Measurements from ENCODE around the gene TELO2. TPM values are rescaled to one million over a fixed set of nuclear protein-coding genes. Genes with fewer than 3 reads are reported as not detected.

The TELO2 gene
- total and polyA plus RNA-seq, 4 donors: 12.9 to 19.3 (median 16.2) TPM

GRCh38 chr16:1546430-1546829 is 53.3 kb downstream of the TELO2 start:
- no peak for DNase-seq (ENCODE audit: low spot score)
- peak overlapping the region in 1 of 2 donors; percentile 63 for H3K27ac ChIP-seq (ENCODE audit: low read depth in 1 of 2, low read length in 2 of 2)
- 86% methylated on average over 16 of the region's 16 CpGs for WGBS
- H3K27me3 ChIP-seq (ENCODE audit: control insufficient read depth in 4 of 4, insufficient read depth in 4 of 4, low read length in 3 of 4): no peaks in the 10 kb centered on the region
- no peaks in the 10 kb centered on the region for H3K36me3 ChIP-seq (ENCODE audit: control insufficient read depth in 4 of 4, insufficient read depth in 3 of 4, low read depth in 1 of 4, low read length in 3 of 4)
- H3K9me3 ChIP-seq (ENCODE audit: control insufficient read depth in 4 of 4, low read length in 3 of 4): no peaks in the 10 kb centered on the region
- no peak overlapping the region for H3K4me3 ChIP-seq (ENCODE audit: low read depth in 1 of 3, low read length in 3 of 3)
- H3K4me1 ChIP-seq (ENCODE audit: control insufficient read depth in 4 of 4, insufficient read depth in 4 of 4, low read length in 3 of 4): peaks cover 2 to 28% (median 8%) of the 10 kb centered on the region in 4 donors
- TF ChIP-seq HNF4G (IDR thresholded peaks at IDR 0.05) (no peak), HNF4A (conservative IDR thresholded peaks at IDR 0.05) (no peak), NR2F2 (IDR thresholded peaks at IDR 0.05) (no peak), SP1 (IDR thresholded peaks at IDR 0.05) (no peak), CTCF (IDR thresholded peaks at IDR 0.05; ENCODE audit: low read depth, low read length, missing input control) (no peak), RAD21 (IDR thresholded peaks at IDR 0.05) (no peak), ZBTB33 (IDR thresholded peaks at IDR 0.05) (no peak), FOXA2 (IDR thresholded peaks at IDR 0.05) (no peak), JUND (IDR thresholded peaks at IDR 0.05) (no peak), MAX (IDR thresholded peaks at IDR 0.05) (no peak), REST (IDR thresholded peaks at IDR 0.05) (no peak), TAF1 (conservative IDR thresholded peaks at IDR 0.05) (no peak), FOXA1 (IDR thresholded peaks at IDR 0.05) (no peak), RXRA (IDR thresholded peaks at IDR 0.05) (no peak), GABPA (IDR thresholded peaks at IDR 0.05 in 1 of 2, conservative IDR thresholded peaks at IDR 0.05 in 1 of 2) (no peak), YY1 (IDR thresholded peaks at IDR 0.05) (no peak), ATF3 (IDR thresholded peaks at IDR 0.05) (no peak), EGR1 (IDR thresholded peaks at IDR 0.05; ENCODE audit: low read depth in 2 of 2) (no peak)
- H3K9ac ChIP-seq (ENCODE audit: low read depth in 1 of 2, low read length in 2 of 2): no peak overlapping the region
